ENCODE data around the gene DYNLT4.
"Not testable (repeated sequence)": the region's sequence is repeated elsewhere in the genome, so short reads cannot be mapped to it uniquely, and the experiment has no call there.

Gene DYNLT4

GRCh38 chr1:44808938-44809917, 2.1 kb upstream of the DYNLT4 start:
- peak; percentile 89 to 95 (median 92) for DNase-seq

GRCh38 chr1:44808063-44808937, 1.1 kb upstream of the DYNLT4 start, which contains the start of gene BTBD19:
TSS of gene BTBD19 (plus strand) at chr1:44808523. CDS start at chr1:44808821, 298 bp downstream.
- peak in 2 of 4 experiments; percentile 83 to 86 for DNase-seq

- peak; percentile 98 to 99 (median 99) for DNase-seq
Observed at GRCh38 chr1:44807364-44808062, 362 bp upstream of the DYNLT4 start.

- no peak for DNase-seq
Observed at GRCh38 chr1:44806025-44806703, 987 bp downstream of the DYNLT4 start.

- no peak for DNase-seq
Observed at GRCh38 chr1:44805311-44806024, 1.7 kb downstream of the DYNLT4 start.

- DNase-seq: peak in 1 of 4 experiments; percentile 18
Observed at GRCh38 chr1:44803312-44804095, 3.6 kb downstream of the DYNLT4 start.

GRCh38 chr1:44803062-44803311, 4.2 kb downstream of the DYNLT4 start:
- no peak for DNase-seq

GRCh38 chr1:44802306-44803061, 4.7 kb downstream of the DYNLT4 start:
- peak in 3 of 4 experiments; percentile 35 to 49 (median 41) for DNase-seq

GRCh38 chr1:44801491-44802305, 5.5 kb downstream of the DYNLT4 start:
- peak in 3 of 4 experiments; percentile 33 to 47 (median 42) for DNase-seq

- DNase-seq: peak; percentile 98 to 99 (median 99)
Observed at GRCh38 chr1:44799770-44800584, 7.2 kb downstream of the DYNLT4 start, which contains the start of gene PLK3. TSS of gene PLK3 (plus strand) at chr1:44800377. CDS start at chr1:44800464, 87 bp downstream.

- no peak for DNase-seq
Observed at GRCh38 chr1:44798481-44799365, 8.4 kb downstream of the DYNLT4 start.

GRCh38 chr1:44797886-44798285, 9.3 kb downstream of the DYNLT4 start:
- not testable (repeated sequence) for DNase-seq

- no peak for DNase-seq
Observed at GRCh38 chr1:44792736-44793502, 14.2 kb downstream of the DYNLT4 start.

GRCh38 chr1:44790968-44791801, 16.0 kb downstream of the DYNLT4 start:
- DNase-seq: no peak

Measured in suppressor macrophage (primary cell).